Lower leg skin (tissue), 4 donors: Measurements from ENCODE around the gene CYP27B1. TPM values are rescaled to one million over a fixed set of nuclear protein-coding genes. Genes with fewer than 3 reads are reported as not detected.

Source experiments
- DNase-seq, 2 donors: peaks; one replicate each; pipeline ENCODE4 v3.0.0-alpha.2; 2019; ENCODE audit warnings: low spot score in 2 of 2
- H3K4me3 ChIP-seq: fragments of 200-600 bp; sonication (generic); 2 replicates; pipeline ENCODE4 v1.5.1; 2017; ENCODE audit warnings: mild to moderate bottlenecking, low read depth; ENCODE audit not compliant: poor library complexity, severe bottlenecking
- CTCF ChIP-seq, 3 donors: fragments of 450-650 bp; IDR thresholded peaks; one replicate each; pipeline ENCODE4 v1.5.1; 2016; ENCODE audit warnings: antibody characterized with exemption in 3 of 3, mild to moderate bottlenecking in 3 of 3, moderate library complexity in 2 of 3
- POLR2A ChIP-seq, 2 donors: fragments of 450-650 bp; IDR thresholded peaks; one replicate each; pipeline ENCODE4 v1.6.1; 2016 to 2017; ENCODE audit warnings: antibody characterized with exemption in 2 of 2, mild to moderate bottlenecking in 1 of 2, moderate library complexity in 1 of 2
- WGBS, 2 donors: methylation state at CpG; one replicate each; pipeline ENCODE4 v1.1.5; 2018; 5-methylcytosine and 5-hydroxymethylcytosine counted together
- intact Hi-C: fragments of 100-400 bp; cut with DNase I; formaldehyde crosslinking; loops from one replicate; pipeline ENCODE4 v1.15.0; 2023; ENCODE audit warnings: low total_unique reads
- total RNA-seq, 4 donors: library from RNA; depleted of rRNA; stranded (reverse); fragments of >200 nt; gene quantifications; one replicate each; pipeline ENCODE4 v1.1.0, GENCODE V29; 2016

Gene CYP27B1
- 1 to 10 TPM in 3 of 4 donors, under 1 TPM in 1; 0.72 to 6.4 (median 1.7) TPM for total RNA-seq

GRCh38 chr12:57766464-57767304 is at the start of gene CYP27B1:
TSS of gene CYP27B1 (minus strand) at chr12:57767078. CDS start at chr12:57767041, 37 bp downstream.
- no peak for DNase-seq
- intact Hi-C loops: no loop called here
- H3K4me3 ChIP-seq: no peak within 1 kb of the TSS
- no peak for TF ChIP-seq CTCF (IDR thresholded peaks at IDR 0.05)
- no peak for TF ChIP-seq POLR2A (IDR thresholded peaks at IDR 0.05)
- WGBS, 2 donors: 9% methylated on average over 35 to 38 of the region's 38 CpGs

- H3K4me3 ChIP-seq: no peak overlapping the region
- no peak for TF ChIP-seq POLR2A (IDR thresholded peaks at IDR 0.05)
- no peak for TF ChIP-seq CTCF (IDR thresholded peaks at IDR 0.05)
- DNase-seq: no peak
- intact Hi-C loops: no loop called here
- WGBS, 2 donors: 37 to 43% methylated on average over 3 of the region's 3 CpGs
These were observed 49.4 kb upstream of the CYP27B1 start for GRCh38 chr12:57816001-57816854.

GRCh38 chr12:57815177-57816000 is 48.5 kb upstream of the CYP27B1 start:
- WGBS, 2 donors: 73 to 80% methylated on average over 11 to 13 of the region's 13 CpGs
- H3K4me3 ChIP-seq: no peak overlapping the region
- TF ChIP-seq POLR2A (IDR thresholded peaks at IDR 0.05) (no peak), CTCF (IDR thresholded peaks at IDR 0.05) (no peak)
- no peak for DNase-seq
- intact Hi-C loops: no loop called here

GRCh38 chr12:57813971-57814772 is 47.3 kb upstream of the CYP27B1 start:
- H3K4me3 ChIP-seq: no peak overlapping the region
- intact Hi-C loops: no loop called here
- 69 to 72% methylated on average over 17 of the region's 17 CpGs for WGBS, 2 donors
- TF ChIP-seq POLR2A (IDR thresholded peaks at IDR 0.05): no peak
- no peak for TF ChIP-seq CTCF (IDR thresholded peaks at IDR 0.05)
- DNase-seq: no peak
